H9 (cell line): ENCODE results near the gene PJVK. TPM values are rescaled to one million over a fixed set of nuclear protein-coding genes. Genes with fewer than 3 reads are reported as not detected.

Experiments used
- DNase-seq: peaks from one replicate; pipeline ENCODE4 v3.0.0-alpha.2; 2017
- H2AFZ ChIP-seq: one replicate; pipeline ENCODE4 v1.6.1; 2013; ENCODE audit warnings: mild to moderate bottlenecking, low read length, control low read depth, moderate library complexity
- H2AK5ac ChIP-seq: 2 replicates; pipeline ENCODE4 v1.6.1; 2013; ENCODE audit warnings: low read length, control low read depth, mixed read lengths; ENCODE audit not compliant: insufficient read length
- H2BK120ac ChIP-seq: one replicate; pipeline ENCODE4 v1.6.1; 2013; ENCODE audit warnings: low read depth, mild to moderate bottlenecking, low read length, control low read depth, inconsistent platforms; ENCODE audit not compliant: poor library complexity, severe bottlenecking
- H2BK12ac ChIP-seq: 2 replicates; pipeline ENCODE4 v1.6.1; 2013; ENCODE audit warnings: low read length, control low read depth, mixed read lengths, low read depth; ENCODE audit not compliant: insufficient read length
- H2BK15ac ChIP-seq: 2 replicates; pipeline ENCODE4 v1.6.1; 2013; ENCODE audit warnings: low read depth, low read length, control low read depth
- H2BK20ac ChIP-seq: one replicate; pipeline ENCODE4 v1.6.1; 2013; ENCODE audit warnings: low read depth, mild to moderate bottlenecking, low read length, control low read depth, inconsistent platforms; ENCODE audit not compliant: poor library complexity, severe bottlenecking
- H2BK5ac ChIP-seq: 2 replicates; pipeline ENCODE4 v1.6.1; 2013; ENCODE audit warnings: low read length, control low read depth, mixed read lengths; ENCODE audit not compliant: insufficient read length
- H3K14ac ChIP-seq: 2 replicates; pipeline ENCODE4 v1.6.1; 2013; ENCODE audit warnings: low read length, control low read depth; ENCODE audit not compliant: insufficient read depth
- H3K18ac ChIP-seq: 2 replicates; pipeline ENCODE4 v1.6.1; 2013; ENCODE audit warnings: low read depth, mild to moderate bottlenecking, mixed read lengths, low read length, control low read depth; ENCODE audit not compliant: insufficient read length
- H3K23ac ChIP-seq: 2 replicates; pipeline ENCODE4 v1.6.1; 2013; ENCODE audit warnings: low read length, control low read depth, mixed read lengths, low read depth; ENCODE audit not compliant: insufficient read length
- H3K23me2 ChIP-seq: 2 replicates; pipeline ENCODE4 v1.6.1; 2013; ENCODE audit warnings: low read depth, mild to moderate bottlenecking, mixed read lengths, low read length, control low read depth; ENCODE audit not compliant: insufficient read length, poor library complexity, severe bottlenecking
- H3K27ac ChIP-seq: 2 replicates; pipeline ENCODE4 v1.5.1; 2013; ENCODE audit warnings: low read length, control low read depth, mixed read lengths, low read depth; ENCODE audit not compliant: insufficient read length
- H3K27me3 ChIP-seq: 2 replicates; pipeline ENCODE4 v1.6.1; 2013; ENCODE audit warnings: low read length, control low read depth, inconsistent platforms; ENCODE audit not compliant: insufficient read depth
- H3K4ac ChIP-seq: 2 replicates; pipeline ENCODE4 v1.6.1; 2013; ENCODE audit warnings: low read depth, mild to moderate bottlenecking, control low read depth, inconsistent platforms, low read length, moderate library complexity
- H3K4me1 ChIP-seq: 2 replicates; pipeline ENCODE4 v1.6.1; 2013; ENCODE audit warnings: low read length, control low read depth, inconsistent platforms; ENCODE audit not compliant: insufficient read depth
- H3K4me2 ChIP-seq: 2 replicates; pipeline ENCODE4 v1.6.1; 2013; ENCODE audit warnings: low read length, control low read depth, mixed read lengths; ENCODE audit not compliant: insufficient read length, insufficient read depth
- H3K56ac ChIP-seq: 2 replicates; pipeline ENCODE4 v1.6.1; 2013; ENCODE audit warnings: low read depth, mild to moderate bottlenecking, mixed read lengths, low read length, control low read depth; ENCODE audit not compliant: insufficient read length
- H3K79me1 ChIP-seq: 2 replicates; pipeline ENCODE4 v1.6.1; 2013; ENCODE audit warnings: low read depth, mild to moderate bottlenecking, moderate library complexity, low read length, control low read depth, inconsistent platforms; ENCODE audit not compliant: insufficient read depth, poor library complexity, severe bottlenecking
- H3K79me2 ChIP-seq: 2 replicates; pipeline ENCODE4 v1.6.1; 2013; ENCODE audit warnings: low read length, control low read depth, inconsistent platforms; ENCODE audit not compliant: insufficient read depth
- H3K9ac ChIP-seq: 2 replicates; pipeline ENCODE4 v1.6.1; 2013; ENCODE audit warnings: low read length, control low read depth, mixed read lengths; ENCODE audit not compliant: insufficient read length; ENCODE audit errors: extremely low read depth
- H3K9me3 ChIP-seq: one replicate; pipeline ENCODE4 v1.6.1; 2013; ENCODE audit warnings: low read depth, low read length, inconsistent platforms; ENCODE audit not compliant: control insufficient read depth
- H3T11ph ChIP-seq: one replicate; pipeline ENCODE4 v1.6.1; 2013; ENCODE audit warnings: mild to moderate bottlenecking, low read length, control low read depth, inconsistent platforms
- H4K20me1 ChIP-seq: one replicate; pipeline ENCODE4 v1.6.1; 2013; ENCODE audit not compliant: control insufficient read depth, insufficient read length, insufficient read depth
- H4K5ac ChIP-seq: 2 replicates; pipeline ENCODE4 v1.6.1; 2013; ENCODE audit warnings: low read depth, mild to moderate bottlenecking, mixed read lengths, low read length, control low read depth; ENCODE audit not compliant: insufficient read length
- H4K8ac ChIP-seq: replicated peaks from 2 replicates; pipeline ENCODE4 v1.6.1; 2013; ENCODE audit warnings: low read length, control low read depth, mixed read lengths, low read depth; ENCODE audit not compliant: insufficient read length
- H4K91ac ChIP-seq: 2 replicates; pipeline ENCODE4 v1.6.1; 2013; ENCODE audit warnings: low read depth, mild to moderate bottlenecking, moderate library complexity, mixed read lengths, low read length, control low read depth; ENCODE audit not compliant: insufficient read length
- H3K27ac Mint-ChIP-seq, 3 experiments: 2 replicates in 2 of 3; 3 replicates in 1 of 3; pipeline ENCODE4 v1.8.0; 2020 to 2021; ENCODE audit warnings: mixed read lengths in 3 of 3, mild to moderate bottlenecking in 1 of 3, moderate library complexity in 1 of 3
- H3K27me3 Mint-ChIP-seq: 2 replicates; pipeline ENCODE4 v1.8.0; 2021; ENCODE audit warnings: low read depth, mild to moderate bottlenecking, moderate library complexity, mixed read lengths
- H3K36me3 Mint-ChIP-seq, 3 experiments: 2 replicates in 2 of 3; 3 replicates in 1 of 3; pipeline ENCODE4 v1.8.0; 2020 to 2021; ENCODE audit warnings: low read depth in 3 of 3, mixed read lengths in 3 of 3; ENCODE audit not compliant: insufficient read depth in 1 of 3
- H3K4me1 Mint-ChIP-seq, 2 experiments: 2 replicates each; pipeline ENCODE4 v1.8.0; 2020; ENCODE audit warnings: mixed read lengths in 2 of 2
- H3K4me3 Mint-ChIP-seq, 2 experiments: 2 replicates in 1 of 2; 3 replicates in 1 of 2; pipeline ENCODE4 v1.8.0; 2020 to 2021; ENCODE audit warnings: mild to moderate bottlenecking in 2 of 2, mixed read lengths in 2 of 2, moderate library complexity in 1 of 2
- H3K9me3 Mint-ChIP-seq, 2 experiments: 2 replicates in 1 of 2; 3 replicates in 1 of 2; pipeline ENCODE4 v1.8.0; 2020; ENCODE audit warnings: mild to moderate bottlenecking in 2 of 2, mixed read lengths in 2 of 2, moderate library complexity in 1 of 2
- WGBS: extraction: QIAGEN DNeasy Blood & Tissue Kit; methylation state at CpG from one replicate; pipeline ENCODE4 v1.1.7; 2013; ENCODE audit warnings: missing lambda C conversion rate, low lambda C conversion rate, mixed read lengths; ENCODE audit not compliant: insufficient read length; ENCODE audit errors: extremely low coverage; 5-methylcytosine and 5-hydroxymethylcytosine counted together
- total RNA-seq: library from RNA; stranded (reverse); gene quantifications from 2 replicates; pipeline ENCODE4 v1.2.1, GENCODE V29; 2021
- TF ChIP-seq, protein P1 (sequence below): fragments of 200-600 bp; sonication (generic); conservative IDR thresholded peaks from 3 replicates; pipeline ENCODE4 v1.8.0; 2021; ENCODE audit warnings: antibody characterized with exemption, mild to moderate bottlenecking

Gene PJVK
- total RNA-seq, 1 experiment from 2014 or later = 4.7 TPM

DNA sequence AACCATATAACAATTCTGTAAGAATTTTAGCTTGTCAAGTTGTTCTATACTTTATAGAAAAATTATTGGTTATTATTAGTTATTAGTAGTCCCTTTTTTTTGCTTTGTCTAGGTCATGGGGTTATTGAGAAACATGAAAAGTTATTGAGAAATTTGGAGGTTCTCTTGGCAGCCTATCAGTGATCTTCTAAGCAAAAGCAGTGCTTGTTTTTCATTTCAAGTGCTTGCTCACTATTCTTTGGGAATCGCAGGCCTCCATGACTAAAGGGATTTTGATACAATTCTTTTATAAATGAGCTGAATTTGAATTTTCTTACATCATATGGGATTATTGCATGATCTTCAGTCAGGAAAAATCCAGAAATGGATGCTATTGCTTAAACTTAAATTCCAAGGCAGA is 54.9 kb downstream of the PJVK start:
- TF ChIP-seq, protein P1, sequence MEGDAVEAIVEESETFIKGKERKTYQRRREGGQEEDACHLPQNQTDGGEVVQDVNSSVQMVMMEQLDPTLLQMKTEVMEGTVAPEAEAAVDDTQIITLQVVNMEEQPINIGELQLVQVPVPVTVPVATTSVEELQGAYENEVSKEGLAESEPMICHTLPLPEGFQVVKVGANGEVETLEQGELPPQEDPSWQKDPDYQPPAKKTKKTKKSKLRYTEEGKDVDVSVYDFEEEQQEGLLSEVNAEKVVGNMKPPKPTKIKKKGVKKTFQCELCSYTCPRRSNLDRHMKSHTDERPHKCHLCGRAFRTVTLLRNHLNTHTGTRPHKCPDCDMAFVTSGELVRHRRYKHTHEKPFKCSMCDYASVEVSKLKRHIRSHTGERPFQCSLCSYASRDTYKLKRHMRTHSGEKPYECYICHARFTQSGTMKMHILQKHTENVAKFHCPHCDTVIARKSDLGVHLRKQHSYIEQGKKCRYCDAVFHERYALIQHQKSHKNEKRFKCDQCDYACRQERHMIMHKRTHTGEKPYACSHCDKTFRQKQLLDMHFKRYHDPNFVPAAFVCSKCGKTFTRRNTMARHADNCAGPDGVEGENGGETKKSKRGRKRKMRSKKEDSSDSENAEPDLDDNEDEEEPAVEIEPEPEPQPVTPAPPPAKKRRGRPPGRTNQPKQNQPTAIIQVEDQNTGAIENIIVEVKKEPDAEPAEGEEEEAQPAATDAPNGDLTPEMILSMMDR = no peak
- Mint-ChIP-seq H3K4me3 (no peak overlapping the region), H3K27ac (no peak overlapping the region), H3K36me3 (peaks cover 7 to 27% (median 12%) of the 10 kb centered on the region in 3 experiments; a peak in 6 of 7 replicates), H3K27me3 (no peaks in the 10 kb centered on the region), H3K4me1 (peaks cover 19 to 22% of the 10 kb centered on the region in 2 experiments), H3K9me3 (no peaks in the 10 kb centered on the region)
- Histone ChIP-seq H3K18ac (no peak overlapping the region), H2AFZ (no peak overlapping the region), H3K4me2 (no peak overlapping the region), H2BK12ac (no peak overlapping the region), H3K14ac (no peak overlapping the region), H3K56ac (no peak overlapping the region), H3T11ph (no peak overlapping the region), H3K4ac (no peak overlapping the region), H3K23me2 (no peaks in the 10 kb centered on the region), H3K79me2 (no peaks in the 10 kb centered on the region), H3K9ac (no peak overlapping the region), H3K27me3 (no peaks in the 10 kb centered on the region), H3K27ac (no peak overlapping the region), H3K9me3 (no peaks in the 10 kb centered on the region), H4K91ac (no peak overlapping the region), H2BK15ac (no peak overlapping the region), H3K4me1 (no peaks in the 10 kb centered on the region), H4K8ac (no peak overlapping the region), H2BK120ac (no peak overlapping the region), H3K79me1 (no peaks in the 10 kb centered on the region), H4K5ac (no peak overlapping the region), H4K20me1 (no peaks in the 10 kb centered on the region), H2BK5ac (no peak overlapping the region), H2BK20ac (no peak overlapping the region), H2AK5ac (no peak overlapping the region), H3K23ac (no peak overlapping the region)
- no CpG with 5 or more reads among the region's 1 CpG for WGBS
- DNase-seq = no peak
